Adrenal gland (tissue), 12 donors: ENCODE data around the gene TNS3. TPM values are rescaled to one million over a fixed set of nuclear protein-coding genes. Genes with fewer than 3 reads are reported as not detected.

ENCODE experiments used
- DNase-seq, 7 donors: peaks; one replicate each; pipeline ENCODE4 v3.0.0-alpha.2; 2019 to 2020
- H3K27ac ChIP-seq, 5 donors: fragments of 200-600 bp; sonication (generic) in 4 of 5; 1 replicate in 3 of 5; 2 replicates in 2 of 5; pipeline versions ENCODE4 v1.5.1 to v1.8.0; 2016 to 2020; ENCODE audit warnings: mild to moderate bottlenecking in 1 of 5
- H3K27me3 ChIP-seq: fragments of 200-600 bp; 2 replicates; pipeline ENCODE4 v1.8.0; 2021
- H3K36me3 ChIP-seq, 2 donors: fragments of 200-600 bp; replicated peaks in 1 of 2; 1 replicate in 1 of 2; 2 replicates in 1 of 2; pipeline versions ENCODE4 v1.5.1 to v1.8.0; 2018 to 2022
- H3K4me1 ChIP-seq, 2 donors: fragments of 200-600 bp; replicated peaks in 1 of 2; 1 replicate in 1 of 2; 2 replicates in 1 of 2; pipeline versions ENCODE4 v1.5.1 to v1.8.0; 2018 to 2021
- H3K4me3 ChIP-seq, 4 donors: fragments of 200-600 bp; sonication (generic) in 3 of 4; one replicate each; pipeline ENCODE4 v1.5.1; 2016 to 2018
- H3K9me3 ChIP-seq, 3 donors: fragments of 200-600 bp; sonication (generic) in 1 of 3; replicated peaks in 1 of 3; 1 replicate in 2 of 3; 2 replicates in 1 of 3; pipeline versions ENCODE4 v1.5.1 to v1.8.0; 2016 to 2021
- POLR2A ChIP-seq, 2 donors: fragments of 450-650 bp; IDR thresholded peaks; one replicate each; pipeline ENCODE4 v1.6.1; 2017; ENCODE audit warnings: antibody characterized with exemption in 2 of 2, mild to moderate bottlenecking in 2 of 2, moderate library complexity in 1 of 2
- WGBS, 4 donors: extraction: QIAGEN DNeasy Blood & Tissue Kit in 2 of 4; methylation state at CpG; one replicate each; pipeline versions ENCODE4 v1.1.5 to v1.1.7; 2013 to 2017; 5-methylcytosine and 5-hydroxymethylcytosine counted together
- intact Hi-C, 2 donors: fragments of 100-400 bp; cut with DNase I; formaldehyde crosslinking; loops; one replicate each; pipeline versions ENCODE4 v1.14.1 to v1.15.0; 2022 to 2023
- polyA plus RNA-seq, 3 donors: library from polyadenylated mRNA; stranded (reverse); fragments of 200-250 nt in 2 of 3; fragments of 350-450 nt in 1 of 3; fragmentation: Illumina TruSeq in 1 of 3; extraction: RNeasy Lipid Tissue Mini Kit (QIAGEN cat#74804) in 1 of 3; gene quantifications; one replicate each; pipeline ENCODE4 v1.2.3, GENCODE V29; 2013 to 2014
- total RNA-seq, 9 donors: library from RNA; depleted of rRNA in 4 of 9; stranded (reverse); fragments of >200 nt in 4 of 9; fragments of 120-200 nt in 1 of 9; fragmentation: NEBNext Ultra II Directional in 1 of 9; extraction: Animal tissue kit (Norgen Biotek cat#: 25700) in 1 of 9; gene quantifications; one replicate each; pipeline versions ENCODE4 v1.1.0 to v1.2.4, GENCODE V29; 2013 to 2023
- TF ChIP-seq, protein P1 (sequence below), 6 experiments: fragments of 450-650 bp in 4 of 6; fragments of 200-600 bp in 2 of 6; sonication (generic) in 1 of 6; IDR thresholded peaks; 1 replicate in 5 of 6; 2 replicates in 1 of 6; pipeline versions ENCODE4 v1.5.1 to v1.8.0; 2016 to 2021; ENCODE audit warnings: antibody characterized with exemption in 6 of 6, mild to moderate bottlenecking in 2 of 6, moderate library complexity in 1 of 6
- donor health status: healthy with polysubstance abuse.
- donor health status: Bipolar disorder and iron deficiency.
- donor health status: DM: yes; HTN: yes; CAD: no.
- donor health status: DM: no; HTN: no; CAD: no.
- donor health status: DM: no; HTN: no; CAD: no.
- donor health status: DM: yes; HTN: yes; CAD: no.

TNS3 gene
- total and polyA plus RNA-seq, 12 donors = 21.0 to 188 (median 99.8) TPM

DNA sequence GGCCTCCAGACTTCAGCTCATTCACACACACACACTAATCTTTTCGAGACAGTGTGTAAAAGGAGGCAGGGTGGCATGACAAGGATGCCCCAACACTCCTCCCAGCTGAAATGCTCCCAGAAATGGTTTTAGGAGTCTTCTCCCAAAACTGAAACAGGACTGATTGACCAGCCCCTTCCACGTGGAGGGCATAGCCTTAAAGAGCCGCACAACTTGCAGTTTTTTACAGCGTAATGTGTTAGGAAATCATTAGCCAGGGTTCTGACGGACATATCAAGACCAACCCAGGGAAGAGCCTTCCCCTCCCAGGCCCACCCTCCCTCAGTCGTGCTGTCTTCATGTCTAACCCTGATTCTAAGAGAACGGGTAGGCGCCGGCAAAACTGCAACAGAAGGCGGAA is 224.6 kb downstream of the TNS3 start:
- DNase-seq = peak in 1 of 7 donors; percentile 2
- TF ChIP-seq, protein P1, sequence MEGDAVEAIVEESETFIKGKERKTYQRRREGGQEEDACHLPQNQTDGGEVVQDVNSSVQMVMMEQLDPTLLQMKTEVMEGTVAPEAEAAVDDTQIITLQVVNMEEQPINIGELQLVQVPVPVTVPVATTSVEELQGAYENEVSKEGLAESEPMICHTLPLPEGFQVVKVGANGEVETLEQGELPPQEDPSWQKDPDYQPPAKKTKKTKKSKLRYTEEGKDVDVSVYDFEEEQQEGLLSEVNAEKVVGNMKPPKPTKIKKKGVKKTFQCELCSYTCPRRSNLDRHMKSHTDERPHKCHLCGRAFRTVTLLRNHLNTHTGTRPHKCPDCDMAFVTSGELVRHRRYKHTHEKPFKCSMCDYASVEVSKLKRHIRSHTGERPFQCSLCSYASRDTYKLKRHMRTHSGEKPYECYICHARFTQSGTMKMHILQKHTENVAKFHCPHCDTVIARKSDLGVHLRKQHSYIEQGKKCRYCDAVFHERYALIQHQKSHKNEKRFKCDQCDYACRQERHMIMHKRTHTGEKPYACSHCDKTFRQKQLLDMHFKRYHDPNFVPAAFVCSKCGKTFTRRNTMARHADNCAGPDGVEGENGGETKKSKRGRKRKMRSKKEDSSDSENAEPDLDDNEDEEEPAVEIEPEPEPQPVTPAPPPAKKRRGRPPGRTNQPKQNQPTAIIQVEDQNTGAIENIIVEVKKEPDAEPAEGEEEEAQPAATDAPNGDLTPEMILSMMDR (IDR thresholded peaks at IDR 0.05) = no peak
- no peak for TF ChIP-seq POLR2A (IDR thresholded peaks at IDR 0.05)
- H3K36me3 ChIP-seq = no peaks in the 10 kb centered on the region
- H3K4me3 ChIP-seq = no peak overlapping the region
- intact Hi-C loops = no loop called here
- H3K4me1 ChIP-seq = peaks cover 4 to 13% of the 10 kb centered on the region in 2 donors
- 90 to 93% (median 91%) methylated on average over 9 to 10 of the region's 10 CpGs for WGBS, 4 donors
- no peaks in the 10 kb centered on the region for H3K27me3 ChIP-seq
- no peaks in the 10 kb centered on the region for H3K9me3 ChIP-seq
- H3K27ac ChIP-seq = no peak overlapping the region

DNA sequence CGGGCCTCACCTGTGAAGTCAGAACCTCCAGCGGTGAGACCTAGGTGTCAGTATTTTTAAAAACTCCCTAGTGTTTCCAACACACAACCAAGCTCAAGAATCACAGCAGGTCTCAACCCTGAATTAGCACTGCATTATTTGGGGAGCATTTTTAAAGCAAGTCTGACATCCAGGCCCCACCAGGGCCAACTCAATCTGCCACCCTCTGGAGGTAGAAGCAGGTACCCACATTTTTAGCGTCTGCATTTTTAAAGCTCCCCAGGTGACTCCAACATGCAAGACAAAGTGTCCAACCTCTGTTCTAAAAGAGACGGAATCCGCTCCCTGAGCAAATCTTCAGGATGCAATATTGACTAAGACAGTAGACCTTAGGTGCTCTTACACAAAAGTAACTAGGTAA is 225.7 kb downstream of the TNS3 start:
- 90 to 95% (median 93%) methylated on average over 5 of the region's 5 CpGs for WGBS, 4 donors
- H3K4me1 ChIP-seq = peaks cover 4 to 13% of the 10 kb centered on the region in 2 donors

DNA sequence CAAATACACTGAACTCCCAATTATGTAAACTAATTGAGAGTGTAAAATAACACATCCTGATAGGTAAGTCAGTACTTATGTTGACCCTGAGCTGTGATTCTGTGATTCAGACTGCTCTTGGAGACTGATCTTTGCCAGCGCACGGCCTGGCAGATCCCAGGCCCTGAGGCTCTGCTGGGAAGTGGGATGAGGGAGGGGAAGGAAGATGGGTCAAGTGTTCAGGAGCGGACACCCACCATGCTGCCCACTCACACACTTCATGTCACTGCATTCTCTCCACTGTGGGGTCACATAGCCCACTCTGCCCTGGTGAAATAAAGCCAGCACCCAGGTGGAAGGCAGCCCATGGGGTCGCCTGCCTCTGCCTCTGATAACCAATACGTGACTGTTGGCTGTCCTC is 226.2 kb downstream of the TNS3 start:
- 48 to 62% (median 58%) methylated on average over 4 to 5 of the region's 5 CpGs for WGBS, 4 donors
- H3K9me3 ChIP-seq = no peaks in the 10 kb centered on the region
- no peaks in the 10 kb centered on the region for H3K36me3 ChIP-seq
- DNase-seq = peak in 3 of 7 donors; percentile 22 to 51 (median 45)
- peak overlapping the region in 2 of 5 donors; percentile 28 to 47 for H3K27ac ChIP-seq
- TF ChIP-seq POLR2A (IDR thresholded peaks at IDR 0.05) = no peak
- TF ChIP-seq, protein P1 (IDR thresholded peaks at IDR 0.05) = no peak
- no peaks in the 10 kb centered on the region for H3K27me3 ChIP-seq
- no peak overlapping the region for H3K4me3 ChIP-seq
- peaks cover 4 to 13% of the 10 kb centered on the region in 2 donors for H3K4me1 ChIP-seq
- intact Hi-C loops = no loop called here

More for the DNA sequence above, 225.7 kb downstream of the TNS3 start:
- no peaks in the 10 kb centered on the region for H3K27me3 ChIP-seq
- no peak for DNase-seq
- H3K4me3 ChIP-seq = no peak overlapping the region
- no peaks in the 10 kb centered on the region for H3K9me3 ChIP-seq
- intact Hi-C loops = no loop called here
- H3K36me3 ChIP-seq = no peaks in the 10 kb centered on the region
- H3K27ac ChIP-seq = peak overlapping the region in 2 of 5 donors; percentile 21 to 28
- TF ChIP-seq POLR2A (IDR thresholded peaks at IDR 0.05) = no peak
- TF ChIP-seq, protein P1 (IDR thresholded peaks at IDR 0.05) = no peak

DNA sequence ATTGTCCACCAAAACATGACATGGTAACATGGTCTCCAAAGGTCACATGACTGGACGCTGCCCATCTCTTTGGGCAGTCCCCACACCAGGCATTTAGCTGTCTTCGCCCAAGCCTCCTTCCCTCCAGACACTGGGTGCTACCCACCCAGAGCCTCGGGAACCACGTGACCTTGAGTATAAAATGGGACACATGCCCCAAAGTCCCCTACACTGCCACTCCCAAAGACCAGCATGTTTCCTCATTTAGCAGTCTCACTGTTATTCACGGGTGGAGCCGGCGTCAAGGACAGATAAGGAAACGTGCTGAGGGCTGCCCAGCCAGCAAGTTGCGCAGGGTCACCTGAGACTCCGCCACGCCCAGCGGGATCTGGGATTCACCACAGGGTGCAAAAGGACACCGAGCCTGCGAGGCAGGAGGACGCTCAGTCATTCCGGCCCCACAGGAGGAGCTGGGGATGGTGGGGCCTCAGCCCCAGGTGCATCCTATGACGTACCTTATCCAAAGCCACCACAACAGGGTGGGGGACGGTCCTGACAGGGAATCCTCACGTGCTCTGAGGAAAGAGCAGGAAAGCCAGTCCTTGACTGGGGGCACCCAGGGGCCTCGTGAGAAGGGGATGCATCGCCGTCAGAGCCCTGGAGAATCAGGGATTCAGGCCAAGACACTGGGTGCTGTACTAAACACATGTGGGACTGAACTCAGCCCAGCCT is 226.9 kb downstream of the TNS3 start:
- H3K27ac ChIP-seq = peak overlapping the region in 1 of 5 donors; percentile 47
- intact Hi-C loops = no loop called here
- H3K9me3 ChIP-seq = no peaks in the 10 kb centered on the region
- WGBS, 4 donors = 67 to 77% (median 71%) methylated on average over 14 to 22 of the region's 22 CpGs
- peak in 6 of 7 donors; percentile 46 to 71 (median 50) for DNase-seq
- peaks cover 4 to 13% of the 10 kb centered on the region in 2 donors for H3K4me1 ChIP-seq
- no peak for TF ChIP-seq POLR2A (IDR thresholded peaks at IDR 0.05)
- TF ChIP-seq, protein P1 (IDR thresholded peaks at IDR 0.05) = no peak
- H3K4me3 ChIP-seq = no peak overlapping the region
- no peaks in the 10 kb centered on the region for H3K36me3 ChIP-seq
- H3K27me3 ChIP-seq = no peaks in the 10 kb centered on the region
